HG03439 (cell line): ENCODE data around the gene SRD5A3.
"Not testable (repeated sequence)": the region's sequence is repeated elsewhere in the genome, so short reads cannot be mapped to it uniquely, and the experiment has no call there.

ENCODE experiments used
- ATAC-seq: cut with Tn5 transposase; IDR thresholded peaks from one replicate; pipeline ENCODE4 v1.9.1; 2021; ENCODE audit warnings: mild to moderate bottlenecking, moderate library complexity; ENCODE audit not compliant: unreplicated experiment

The SRD5A3 gene

GRCh38 chr4:55345054-55345453 lies 988 bp upstream of the SRD5A3 start:
- no peak for ATAC-seq

DNA sequence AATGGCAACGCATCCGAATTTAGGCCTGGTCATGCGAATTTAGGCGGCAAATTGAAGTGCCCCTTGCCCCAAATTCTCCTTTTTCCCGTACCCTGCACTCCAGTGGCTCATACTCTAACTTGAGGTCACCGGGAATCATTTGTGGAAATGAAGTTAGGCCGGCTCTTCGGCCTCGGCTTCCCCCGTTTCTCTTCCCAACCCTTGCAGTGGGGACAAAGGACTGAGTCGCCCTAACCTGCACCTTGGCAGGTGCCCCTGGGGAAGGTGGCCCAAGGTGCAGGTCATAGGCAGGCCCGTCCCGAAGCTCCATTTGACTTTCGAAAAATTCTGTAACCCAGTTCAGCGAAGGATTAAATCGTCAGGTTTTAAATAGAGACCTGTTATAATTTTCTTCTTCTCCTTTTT lies 811 bp downstream of the SRD5A3 start:
- peak; percentile 5 for ATAC-seq

- no peak for ATAC-seq
These were observed 1.7 kb downstream of the SRD5A3 start for GRCh38 chr4:55347610-55348228.

DNA sequence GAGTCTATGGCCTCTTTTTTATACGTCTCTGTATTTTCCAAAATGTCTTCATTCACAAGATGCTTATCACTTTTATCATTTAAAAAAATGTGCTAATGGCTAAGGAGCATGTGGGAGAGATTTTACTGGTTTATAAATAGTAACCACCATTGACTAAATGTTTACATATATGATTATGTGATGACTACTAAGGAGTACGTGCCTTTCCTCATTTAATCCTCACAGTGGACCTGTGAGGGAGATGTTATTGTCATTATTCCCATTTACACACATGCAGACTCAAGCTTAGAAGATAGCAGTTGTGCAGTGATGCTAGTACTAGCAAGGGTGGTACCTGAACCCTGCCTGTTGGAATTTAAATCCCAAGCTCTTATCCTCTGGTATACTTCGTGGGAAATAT lies 2.4 kb downstream of the SRD5A3 start:
- ATAC-seq, result no peak

DNA sequence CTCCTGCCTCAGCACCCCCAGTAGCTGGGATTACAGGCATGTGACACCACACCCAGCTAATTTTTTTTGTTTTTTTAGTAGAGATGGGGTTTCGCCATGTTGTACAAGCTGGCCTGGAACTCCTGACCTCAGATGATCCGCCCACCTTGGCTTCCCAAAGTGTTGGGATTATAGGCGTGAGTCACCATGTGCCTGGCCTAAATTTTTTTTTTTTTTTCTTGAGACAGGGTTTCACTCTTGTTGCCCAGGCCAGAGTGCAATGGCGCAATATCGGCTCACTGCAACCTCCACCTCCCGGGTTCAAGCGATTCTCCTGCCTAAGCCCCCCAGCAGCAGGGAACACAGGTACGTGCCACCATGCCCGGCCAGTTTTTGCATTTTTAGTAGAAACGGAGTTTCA lies 4.8 kb downstream of the SRD5A3 start:
- ATAC-seq, result not testable (repeated sequence)

GRCh38 chr4:55351824-55352223 lies 5.8 kb downstream of the SRD5A3 start:
- no peak for ATAC-seq

DNA sequence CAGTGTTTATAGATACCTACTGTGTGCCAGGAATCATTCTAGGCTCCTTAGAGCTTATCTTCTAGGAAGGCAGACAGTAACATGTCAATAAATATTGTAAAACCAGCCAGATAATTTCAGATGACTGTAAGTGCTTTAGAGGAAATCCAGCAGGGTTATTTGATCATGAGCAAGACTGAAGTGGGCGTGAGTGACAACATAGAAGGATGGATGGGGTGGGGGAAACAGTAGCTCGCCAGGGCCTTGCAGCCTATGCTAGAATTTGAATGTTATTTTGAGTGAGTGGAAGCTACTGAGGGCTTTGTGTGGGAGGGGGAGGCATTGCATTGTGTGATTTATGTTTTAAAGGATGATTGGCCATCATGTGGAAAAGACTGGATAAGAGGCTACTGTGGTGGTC lies 6.7 kb downstream of the SRD5A3 start:
- ATAC-seq, result no peak

- not testable (repeated sequence) for ATAC-seq
These were observed 7.2 kb downstream of the SRD5A3 start for GRCh38 chr4:55353228-55353747.

GRCh38 chr4:55354648-55355047 lies 8.6 kb downstream of the SRD5A3 start:
- ATAC-seq, result no peak

DNA sequence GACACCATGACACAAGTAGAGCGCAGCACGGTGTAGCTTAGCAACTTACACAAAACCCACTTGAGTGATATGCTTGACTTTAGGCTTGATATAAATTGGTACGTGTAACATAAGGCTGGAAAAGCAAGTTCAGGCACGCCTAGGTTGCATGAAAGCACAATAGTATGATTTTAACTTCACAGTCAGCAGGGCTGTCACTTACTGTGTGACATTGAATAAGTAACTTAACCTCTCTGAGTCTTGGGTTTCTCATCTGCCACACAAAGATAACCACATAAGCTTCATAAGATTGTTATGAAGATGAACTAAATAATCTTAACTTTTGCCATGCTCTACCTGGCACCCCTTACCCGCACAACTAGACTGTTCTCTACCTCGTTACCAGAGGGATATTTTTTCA lies 9.5 kb downstream of the SRD5A3 start:
- no peak for ATAC-seq

- no peak for ATAC-seq
These were observed 11.0 kb downstream of the SRD5A3 start for GRCh38 chr4:55356991-55357461.

DNA sequence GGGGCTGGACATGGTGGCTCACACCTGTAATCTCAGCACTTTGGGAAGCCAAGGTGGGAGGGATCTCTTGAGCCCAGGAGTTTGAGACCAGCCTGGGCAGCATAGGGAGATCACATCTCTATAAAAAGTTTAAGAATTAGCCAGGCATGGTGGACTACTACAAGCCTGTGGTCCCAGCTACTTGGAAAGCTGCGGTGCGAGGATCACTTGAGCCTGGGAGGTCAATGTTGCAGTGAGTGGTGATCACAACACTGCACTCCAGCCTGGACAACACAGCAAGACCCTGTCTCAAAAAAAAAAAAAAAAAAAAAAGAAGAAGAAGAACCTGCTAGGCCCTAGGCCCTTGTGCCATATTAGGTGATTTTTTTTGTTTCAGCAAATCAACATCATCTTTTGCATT lies 12.2 kb downstream of the SRD5A3 start:
- no peak for ATAC-seq

DNA sequence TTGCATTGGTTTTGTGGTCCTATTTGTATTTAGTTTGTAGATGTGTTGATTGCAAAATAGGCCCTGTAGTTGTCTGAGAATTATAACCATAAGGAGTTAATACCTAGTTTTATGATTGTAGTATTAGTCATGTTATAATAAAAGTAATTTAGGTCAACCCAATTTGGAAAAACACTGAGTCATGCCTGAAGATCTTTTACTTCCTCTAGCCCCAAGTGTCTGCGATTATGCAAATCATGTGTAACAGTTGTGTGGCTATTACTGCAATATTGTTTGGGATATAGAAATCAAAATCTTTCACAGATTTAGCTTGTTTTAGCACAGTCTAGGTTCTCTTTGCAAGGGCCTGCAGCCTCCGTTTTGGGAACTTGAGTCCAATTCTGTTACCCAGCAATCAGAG lies 12.6 kb downstream of the SRD5A3 start:
- no peak for ATAC-seq

DNA sequence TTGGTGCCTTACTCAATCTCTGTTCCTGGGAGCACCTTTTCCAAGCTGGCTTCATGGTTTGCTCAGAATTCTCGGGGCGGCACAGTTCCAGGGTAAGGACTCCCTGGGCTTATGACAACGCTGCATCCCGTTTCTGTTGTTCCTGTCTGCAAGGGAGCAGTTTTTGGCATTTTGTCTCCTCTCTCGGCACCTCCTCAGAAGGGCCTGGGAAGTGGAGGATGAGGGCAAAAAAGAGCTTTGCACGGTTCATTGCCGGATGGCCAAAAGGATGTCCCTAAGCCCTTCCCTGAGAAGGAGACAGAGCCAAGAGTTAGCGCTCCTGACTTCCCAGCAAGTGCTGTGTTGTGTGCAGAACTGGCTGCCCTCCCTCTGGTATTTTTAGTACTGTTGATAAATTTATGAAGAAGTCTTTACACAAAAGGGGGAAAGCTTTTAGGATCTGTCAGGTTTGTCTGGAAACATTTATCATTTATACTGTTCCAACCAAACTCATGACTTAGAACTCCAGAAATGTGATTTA lies 13.4 kb downstream of the SRD5A3 start:
- no peak for ATAC-seq

GRCh38 chr4:55362938-55363337 lies 16.9 kb downstream of the SRD5A3 start:
- not testable (repeated sequence) for ATAC-seq

- ATAC-seq, result no peak
These were observed 17.8 kb downstream of the SRD5A3 start for GRCh38 chr4:55363691-55364351.

DNA sequence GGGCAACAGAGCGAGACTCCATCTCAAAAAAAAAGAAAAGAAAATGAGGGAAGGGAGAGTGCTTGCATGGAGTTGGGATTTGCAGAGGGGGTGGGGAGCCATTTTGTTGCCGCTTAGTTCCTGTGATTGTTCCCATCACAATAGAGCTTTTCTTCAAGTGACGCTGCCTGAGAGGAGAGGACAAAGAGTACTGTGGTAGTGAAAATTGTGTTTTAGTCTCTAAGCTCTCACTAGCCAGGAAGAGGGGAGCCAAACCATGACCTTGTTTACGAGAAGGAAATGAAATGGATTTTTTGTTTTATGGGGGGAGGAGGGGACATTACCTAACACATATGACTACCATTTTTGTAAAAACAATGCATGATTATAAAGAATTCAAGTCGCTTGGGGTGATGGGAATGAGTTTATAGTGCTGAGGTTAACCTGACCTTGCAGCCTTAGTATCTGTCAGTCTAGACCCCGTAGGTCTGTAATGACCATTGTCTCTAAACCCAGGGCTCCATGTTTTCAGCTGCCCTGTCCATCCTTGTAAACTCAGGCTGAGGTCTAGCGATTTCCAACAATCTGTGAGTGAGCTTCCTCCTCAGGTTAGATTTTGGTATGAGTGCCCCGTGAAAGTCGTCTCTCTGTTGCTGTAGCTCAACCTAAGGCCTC lies 18.8 kb downstream of the SRD5A3 start:
- no peak for ATAC-seq

GRCh38 chr4:55365345-55365728 lies 19.3 kb downstream of the SRD5A3 start:
- no peak for ATAC-seq

GRCh38 chr4:55366621-55367020 lies 20.6 kb downstream of the SRD5A3 start:
- ATAC-seq, result no peak

- no peak for ATAC-seq
These were observed 21.2 kb downstream of the SRD5A3 start for GRCh38 chr4:55367084-55367722.

DNA sequence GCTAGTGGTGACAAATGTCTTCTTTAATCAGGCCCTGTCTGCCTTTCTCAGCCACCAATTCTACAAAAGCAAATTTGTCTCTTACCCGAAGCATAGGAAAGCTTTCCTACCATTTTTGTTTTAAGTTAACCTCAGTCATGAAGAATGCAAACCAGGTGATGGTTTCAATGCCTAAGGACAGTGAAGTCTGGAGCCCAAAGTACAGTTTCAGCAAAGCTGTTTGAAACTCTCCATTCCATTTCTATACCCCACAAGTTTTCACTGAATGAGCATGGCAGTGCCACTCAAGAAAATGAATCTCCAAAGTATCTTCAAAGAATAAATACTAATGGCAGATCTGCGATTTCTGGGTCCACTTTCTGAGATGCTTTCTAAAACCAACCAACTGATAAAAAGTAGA lies 23.9 kb downstream of the SRD5A3 start:
- no peak for ATAC-seq
